Activated gamma-delta T cell (primary cell): ENCODE measurements around the gene HOXA4.

Source experiments
- DNase-seq: peaks from one replicate; lab custom pipeline; 2025; lab: John Stamatoyannopoulos, UW

The HOXA4 gene

DNA sequence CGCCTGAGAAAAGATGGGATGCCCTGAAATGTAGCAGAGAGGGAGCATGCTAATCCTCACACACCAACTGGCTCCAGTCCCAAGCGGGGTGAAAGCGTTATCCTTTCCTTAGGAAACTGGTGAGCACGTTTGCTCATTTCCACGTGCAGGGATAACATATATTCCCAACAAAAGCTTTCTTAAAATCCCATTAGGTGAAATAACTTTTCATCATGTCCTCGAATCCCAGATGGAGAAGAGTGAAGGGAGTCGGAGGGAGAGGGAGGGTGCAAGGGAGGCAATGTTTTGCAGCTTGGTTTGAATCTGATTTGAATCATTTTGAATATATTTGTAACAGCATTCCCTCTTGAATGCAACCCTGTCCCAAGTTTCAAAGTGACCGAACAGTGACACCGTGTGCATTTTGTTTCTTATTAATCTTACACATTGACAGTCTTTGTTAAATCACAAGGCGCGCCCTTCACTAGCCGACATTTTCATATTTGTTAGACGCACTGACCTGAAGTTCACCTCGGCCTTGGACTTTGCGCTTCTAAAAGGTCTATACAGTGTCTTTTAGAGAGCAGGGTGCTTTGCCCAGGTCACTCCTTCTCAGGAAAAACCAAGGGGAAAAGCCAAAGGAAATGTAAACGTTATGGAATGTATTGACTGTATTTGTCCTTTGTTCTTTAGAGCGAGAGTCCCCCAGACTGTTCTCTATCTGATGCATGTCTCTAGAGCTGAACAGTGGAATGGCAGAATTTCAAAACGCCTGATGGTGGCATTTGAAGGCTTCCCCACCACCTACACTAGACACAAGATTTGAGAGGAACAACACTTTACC is 3.1 kb upstream of the HOXA4 start:
- DNase-seq: no peak

- DNase-seq: no peak
These were observed 2.4 kb upstream of the HOXA4 start for GRCh38 chr7:27132978-27133377.

GRCh38 chr7:27132214-27132613 is 1.7 kb upstream of the HOXA4 start:
- no peak for DNase-seq

GRCh38 chr7:27131390-27131819 is 848 bp upstream of the HOXA4 start:
- DNase-seq: no peak

DNA sequence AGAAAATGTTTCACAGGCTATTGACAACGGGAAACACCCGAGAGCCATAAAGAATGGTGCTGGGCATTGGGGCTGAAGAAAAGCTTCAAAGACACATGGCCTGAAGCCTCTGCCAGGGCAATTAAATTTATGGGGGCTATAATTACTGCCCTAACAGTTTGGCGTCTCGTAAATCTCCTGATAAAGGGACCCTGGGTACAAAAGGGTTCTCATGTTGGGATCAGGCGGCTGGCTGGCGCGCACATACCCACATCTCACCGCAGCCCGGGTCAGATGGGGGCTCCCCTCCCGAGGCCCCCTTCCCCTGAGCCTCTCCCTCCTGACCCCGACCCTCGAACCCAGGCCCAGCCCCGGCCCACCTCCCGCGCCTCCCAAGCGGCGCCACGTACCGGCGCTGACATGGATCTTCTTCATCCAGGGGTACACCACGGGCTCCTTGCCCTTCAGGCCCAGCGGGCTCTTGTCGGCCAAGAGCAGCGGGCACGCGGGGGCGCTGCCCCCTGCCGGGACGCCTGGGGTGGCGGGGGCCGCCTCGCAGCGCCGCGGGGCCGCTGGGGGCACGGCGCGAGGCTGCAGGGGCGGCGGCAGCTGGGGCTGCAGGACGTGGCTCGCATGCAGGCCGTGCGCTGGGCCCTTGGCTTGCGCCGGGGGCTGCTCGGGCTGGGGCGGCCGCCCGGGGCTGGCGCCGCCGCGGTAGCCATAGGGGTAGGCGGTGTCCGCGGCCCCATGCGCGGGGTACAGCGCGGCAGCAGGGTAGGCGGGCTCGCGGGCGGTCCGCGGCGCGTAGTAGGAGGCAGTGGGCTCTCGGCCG is 623 bp downstream of the HOXA4 start:
- DNase-seq: no peak

GRCh38 chr7:27128776-27129728 is 1.5 kb downstream of the HOXA4 start:
- DNase-seq: no peak

DNA sequence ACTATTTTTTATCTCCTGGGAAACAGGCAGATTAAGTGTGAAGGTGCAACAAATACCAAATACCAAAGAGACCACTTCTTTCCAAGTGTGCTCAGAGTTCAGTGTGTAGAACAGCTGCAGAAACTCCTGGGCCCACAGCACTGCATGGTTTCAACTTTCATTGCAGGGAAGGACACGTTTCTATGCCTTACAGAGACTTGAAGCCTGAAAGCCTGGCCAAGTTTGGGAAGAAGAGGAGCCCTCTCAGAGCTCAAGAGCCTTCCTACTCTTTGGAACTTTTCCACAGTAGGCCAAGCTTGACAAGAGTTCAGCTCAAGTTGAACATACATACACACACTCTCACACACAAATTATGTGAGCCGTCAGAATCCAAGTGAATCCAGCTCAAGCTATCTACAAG is 2.5 kb downstream of the HOXA4 start:
- no peak for DNase-seq

DNA sequence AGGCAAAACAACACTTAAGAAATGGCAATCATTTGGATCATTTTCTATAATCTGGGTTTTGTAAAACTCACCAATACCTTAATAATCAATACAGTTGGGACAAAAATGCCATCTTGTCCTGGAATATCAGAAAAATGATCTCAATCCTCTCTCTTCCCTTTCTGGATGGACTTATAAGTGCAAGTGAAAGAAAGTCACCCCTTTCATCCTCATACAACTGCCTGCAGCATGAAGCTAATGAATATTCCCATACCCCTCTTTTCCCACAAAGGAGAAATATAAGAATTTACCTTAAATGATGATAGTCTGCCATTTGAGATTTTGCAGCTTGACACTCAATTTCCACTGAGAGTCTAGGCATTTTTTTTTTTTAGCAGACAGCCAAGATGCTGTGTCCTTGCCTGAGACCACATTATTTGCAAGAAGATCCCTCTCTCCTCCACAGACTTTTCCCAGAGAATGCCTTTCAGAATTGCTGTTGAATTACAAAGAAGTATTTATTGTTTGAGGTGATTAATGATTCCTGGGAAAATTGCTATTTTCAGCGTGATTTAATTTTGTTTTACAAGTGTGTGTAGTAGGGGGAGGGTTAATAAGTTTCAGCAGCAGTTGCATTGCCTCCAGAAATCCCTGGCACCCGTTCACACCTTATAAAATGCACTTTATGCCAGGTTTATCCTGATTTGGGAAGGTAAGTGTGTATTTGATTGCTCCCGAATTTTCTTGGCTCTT is 3.8 kb downstream of the HOXA4 start:
- DNase-seq: no peak

- DNase-seq: no peak
These were observed 4.6 kb downstream of the HOXA4 start for GRCh38 chr7:27125986-27126394.

DNA sequence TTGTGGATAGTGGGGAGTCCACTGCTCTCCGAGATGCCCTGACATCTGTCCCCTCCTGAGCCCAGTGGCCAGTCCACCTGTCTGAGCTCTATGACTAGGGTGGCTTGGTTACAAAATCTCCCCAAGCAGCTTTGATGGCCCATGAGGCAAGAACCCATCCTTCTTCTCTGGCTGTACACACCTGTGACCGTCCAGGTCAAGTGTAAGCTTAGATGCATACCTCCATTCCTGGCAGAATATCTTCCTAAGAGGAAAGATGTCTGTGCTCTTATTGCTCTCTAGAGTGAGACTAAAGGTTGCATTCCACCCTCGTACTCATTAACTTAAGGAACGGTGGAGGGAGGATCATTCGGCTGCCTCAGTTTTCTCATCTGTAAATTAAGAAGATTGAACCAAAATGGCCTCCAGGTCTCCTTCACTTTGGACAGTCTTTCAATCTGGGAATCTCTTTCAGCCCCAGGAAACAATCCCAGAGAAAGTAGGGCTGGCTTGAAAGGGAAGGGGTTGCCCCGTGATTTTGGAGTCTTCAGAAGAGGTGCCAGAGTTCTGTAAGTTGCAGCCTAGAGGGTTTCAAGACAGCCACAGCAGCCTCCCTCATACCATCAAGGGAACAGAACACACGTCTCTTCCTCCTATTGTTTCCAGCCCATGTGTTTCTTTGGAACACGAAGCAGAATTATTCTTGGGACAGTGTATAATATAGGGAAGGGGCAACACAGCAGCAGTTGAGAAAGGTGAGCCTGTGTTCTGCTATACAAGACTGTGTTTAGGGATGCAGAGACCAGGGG is 5.5 kb downstream of the HOXA4 start:
- DNase-seq: no peak

- DNase-seq: no peak
These were observed 6.3 kb downstream of the HOXA4 start for GRCh38 chr7:27124096-27124901.

- no peak for DNase-seq
These were observed 7.0 kb downstream of the HOXA4 start for GRCh38 chr7:27123477-27124053.

GRCh38 chr7:27123007-27123476 is 7.5 kb downstream of the HOXA4 start:
- no peak for DNase-seq

GRCh38 chr7:27122077-27122910 is 8.3 kb downstream of the HOXA4 start:
- no peak for DNase-seq

GRCh38 chr7:27121684-27122076 is 8.9 kb downstream of the HOXA4 start:
- DNase-seq: no peak

- DNase-seq: no peak
These were observed 11.1 kb downstream of the HOXA4 start for GRCh38 chr7:27119412-27119911.

DNA sequence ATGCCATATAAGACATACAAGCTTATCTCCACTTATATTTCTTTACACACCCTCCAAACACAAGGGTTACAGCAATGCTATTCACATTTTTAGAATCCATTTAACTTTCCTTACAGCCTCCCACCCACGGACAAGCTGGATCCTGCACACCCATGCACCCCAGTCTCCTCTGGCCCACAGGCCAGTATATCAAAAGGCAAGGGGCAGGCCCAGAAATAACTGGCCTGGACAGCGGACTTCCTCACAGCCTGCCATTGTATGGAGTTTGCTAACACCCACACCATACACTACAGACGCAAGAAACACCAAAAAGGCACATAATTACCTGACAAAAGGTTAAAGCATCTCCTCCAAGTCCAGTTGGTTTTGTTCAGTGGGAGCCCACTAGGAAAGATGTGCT is 12.0 kb downstream of the HOXA4 start:
- no peak for DNase-seq

DNA sequence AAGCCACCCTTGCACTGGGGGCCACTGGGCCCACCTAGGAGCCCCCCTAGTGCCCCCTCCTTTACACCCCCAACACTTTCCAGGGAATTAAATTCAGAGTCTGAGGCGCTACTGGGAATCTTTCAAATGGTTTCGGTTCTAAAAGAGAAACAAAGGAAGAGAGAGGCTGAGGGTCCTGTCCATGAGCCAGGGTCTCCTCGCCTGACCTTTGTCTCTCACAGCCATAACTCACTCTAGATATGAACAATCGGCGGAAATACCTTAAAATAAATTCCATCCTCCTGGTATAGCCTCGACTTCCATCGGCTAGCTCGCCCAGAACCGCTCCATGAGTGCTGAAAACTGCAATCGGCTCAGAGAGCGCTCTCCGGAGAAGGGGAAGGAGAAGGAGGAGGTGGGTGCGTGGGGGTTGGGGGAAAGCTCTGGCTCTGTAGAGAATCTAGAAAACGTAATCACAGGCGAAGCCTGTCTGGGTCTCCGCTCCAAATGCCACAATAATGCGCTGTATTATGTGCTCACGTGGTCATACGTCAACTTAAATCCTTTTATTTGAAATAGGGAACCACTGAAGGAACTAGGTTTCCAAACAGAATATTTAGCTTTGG is 12.6 kb downstream of the HOXA4 start:
- no peak for DNase-seq
